HG02938 (cell line): ENCODE data around the gene S100A5.

Source experiments
- ATAC-seq: cut with Tn5 transposase; IDR thresholded peaks from one replicate; pipeline ENCODE4 v1.9.1; 2021; ENCODE audit warnings: mild to moderate bottlenecking, moderate library complexity; ENCODE audit not compliant: unreplicated experiment

The S100A5 gene

DNA sequence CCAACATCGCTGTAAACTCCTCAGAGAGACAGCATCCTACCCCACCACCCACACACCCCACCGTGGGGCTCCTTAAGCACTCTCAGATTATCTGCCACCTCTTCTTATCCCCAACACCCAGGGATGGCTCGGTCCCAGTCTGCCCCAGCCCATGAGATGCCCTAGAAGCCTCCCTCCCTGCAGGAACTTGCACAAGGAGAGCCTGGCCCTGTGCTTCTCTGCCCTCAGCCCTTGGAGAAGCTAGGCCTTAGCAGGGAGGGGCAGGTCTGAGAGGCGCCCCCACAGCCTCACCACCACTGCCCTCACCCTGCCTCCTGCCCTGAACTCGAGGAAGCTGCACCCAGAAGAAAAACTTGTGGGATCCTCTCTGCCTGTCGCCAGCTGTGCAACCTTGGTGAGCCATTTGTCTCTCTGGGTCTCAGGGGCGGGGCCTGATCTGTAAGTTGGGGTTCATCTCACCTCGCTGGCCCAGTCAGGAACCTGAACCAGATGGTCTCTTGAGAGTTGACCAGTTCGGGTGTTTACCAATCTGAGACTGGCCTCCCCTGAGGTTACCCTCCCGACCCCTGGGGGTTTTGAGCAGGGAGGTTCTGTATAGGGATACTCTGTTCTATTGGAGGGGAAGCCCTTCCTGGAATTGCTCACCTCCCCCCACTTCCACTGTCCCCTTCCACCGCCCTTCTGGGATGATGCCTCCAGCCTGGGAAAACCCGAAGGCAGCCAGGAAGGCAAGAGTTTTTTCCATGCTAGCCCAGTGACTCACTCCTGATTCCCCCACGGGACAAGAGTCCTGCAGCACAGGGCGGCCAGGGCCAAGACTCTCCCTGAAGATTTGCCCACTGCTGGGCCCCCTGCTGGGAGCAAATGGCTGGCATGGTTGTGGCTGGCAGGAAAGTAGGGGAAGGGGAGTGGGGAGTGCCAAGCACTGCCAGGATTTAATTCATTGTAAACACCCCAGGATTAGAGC lies 8.3 kb upstream of the S100A5 start, which contains the start of gene S100A3:
Gene S100A3, minus strand, starts transcription at position 537 of the 967 bp plus-strand sequence. CDS start 773 bp downstream, outside the sequence.
- ATAC-seq = no peak

DNA sequence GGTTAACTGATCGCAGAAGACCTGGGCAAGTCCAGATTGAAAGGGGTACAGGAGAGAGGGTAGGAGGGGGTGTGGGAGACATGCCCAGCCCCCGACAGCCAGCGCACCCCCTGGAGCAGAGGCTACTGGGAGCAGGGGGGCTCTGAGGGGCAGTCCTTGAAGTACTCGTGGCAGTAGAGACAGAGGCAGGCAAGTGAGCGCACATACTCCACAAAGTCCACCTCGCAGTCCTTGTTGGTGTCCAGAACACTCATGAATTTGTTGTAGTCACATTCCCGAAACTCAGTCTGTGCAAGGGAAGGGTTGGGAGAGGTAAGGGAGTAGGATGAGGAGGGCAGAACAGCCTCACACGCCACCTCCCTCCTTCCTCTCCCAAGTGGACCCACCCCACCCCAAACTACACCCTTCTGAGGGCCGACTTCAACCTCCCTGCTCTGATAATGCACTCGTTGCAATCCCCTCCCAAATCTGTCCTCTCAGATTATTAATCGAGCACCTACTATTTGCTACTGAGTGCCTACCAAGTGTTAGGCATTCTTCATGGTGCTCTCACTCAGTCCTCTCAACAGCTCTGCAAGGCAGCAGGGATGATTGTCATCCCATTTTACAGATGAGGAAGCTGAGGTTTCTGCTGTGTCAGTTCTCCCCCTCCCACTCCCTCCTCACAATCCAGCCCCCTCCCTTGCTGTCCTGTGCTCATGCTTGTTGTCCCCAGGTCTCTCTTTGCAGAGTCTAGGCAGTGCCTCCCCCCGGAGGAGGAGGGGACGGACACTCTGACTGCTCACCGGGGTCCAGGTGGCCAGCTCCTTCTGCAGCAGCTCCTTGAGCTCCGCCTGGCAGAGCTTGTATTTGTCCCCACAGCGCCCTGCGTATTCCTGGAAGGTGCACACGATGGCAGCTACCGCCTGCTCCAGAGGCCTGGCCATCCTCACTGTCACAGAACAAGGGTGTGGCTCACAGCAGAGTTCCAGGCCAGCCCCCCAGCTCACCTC lies 7.1 kb upstream of the S100A5 start:
- ATAC-seq = no peak

DNA sequence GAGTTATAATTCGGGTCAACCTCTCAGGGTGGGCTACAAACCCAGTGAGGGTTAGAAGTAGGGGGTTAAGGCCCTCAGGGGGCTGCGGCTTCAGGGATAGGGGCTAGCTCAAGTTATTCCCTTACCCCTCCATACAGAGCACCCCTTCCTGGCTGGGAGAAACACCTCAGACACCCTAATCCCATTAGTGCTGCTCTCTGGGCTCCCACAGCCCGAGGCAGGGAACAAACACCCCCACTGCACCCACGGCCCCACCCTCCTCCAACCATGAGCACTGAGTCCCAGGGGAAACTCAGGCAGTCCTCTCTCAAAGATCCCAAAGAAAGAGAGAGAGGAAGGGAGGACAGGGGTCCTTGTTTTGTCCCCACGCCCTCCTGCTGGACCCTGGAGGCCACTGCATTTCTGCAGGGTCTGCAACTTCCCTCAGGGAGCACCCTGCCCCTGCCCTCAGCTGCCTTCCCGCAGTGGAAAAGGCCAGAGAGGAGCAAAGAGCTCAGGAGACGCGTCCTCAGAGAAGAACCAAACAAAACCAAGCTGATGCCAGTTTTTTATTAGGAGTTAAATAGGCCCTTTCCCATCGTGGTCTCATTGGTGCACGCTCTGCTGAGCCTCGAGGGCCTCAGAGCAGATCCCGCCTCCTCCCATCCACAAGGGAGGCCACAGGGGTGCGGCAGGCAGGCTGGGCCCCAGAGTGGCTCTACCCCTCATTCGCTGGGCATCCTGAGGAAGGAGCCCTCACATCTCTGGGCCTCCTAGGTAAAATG lies 6.2 kb upstream of the S100A5 start:
- no peak for ATAC-seq

GRCh38 chr1:153546371-153546770 lies 5.6 kb upstream of the S100A5 start:
- no peak for ATAC-seq

DNA sequence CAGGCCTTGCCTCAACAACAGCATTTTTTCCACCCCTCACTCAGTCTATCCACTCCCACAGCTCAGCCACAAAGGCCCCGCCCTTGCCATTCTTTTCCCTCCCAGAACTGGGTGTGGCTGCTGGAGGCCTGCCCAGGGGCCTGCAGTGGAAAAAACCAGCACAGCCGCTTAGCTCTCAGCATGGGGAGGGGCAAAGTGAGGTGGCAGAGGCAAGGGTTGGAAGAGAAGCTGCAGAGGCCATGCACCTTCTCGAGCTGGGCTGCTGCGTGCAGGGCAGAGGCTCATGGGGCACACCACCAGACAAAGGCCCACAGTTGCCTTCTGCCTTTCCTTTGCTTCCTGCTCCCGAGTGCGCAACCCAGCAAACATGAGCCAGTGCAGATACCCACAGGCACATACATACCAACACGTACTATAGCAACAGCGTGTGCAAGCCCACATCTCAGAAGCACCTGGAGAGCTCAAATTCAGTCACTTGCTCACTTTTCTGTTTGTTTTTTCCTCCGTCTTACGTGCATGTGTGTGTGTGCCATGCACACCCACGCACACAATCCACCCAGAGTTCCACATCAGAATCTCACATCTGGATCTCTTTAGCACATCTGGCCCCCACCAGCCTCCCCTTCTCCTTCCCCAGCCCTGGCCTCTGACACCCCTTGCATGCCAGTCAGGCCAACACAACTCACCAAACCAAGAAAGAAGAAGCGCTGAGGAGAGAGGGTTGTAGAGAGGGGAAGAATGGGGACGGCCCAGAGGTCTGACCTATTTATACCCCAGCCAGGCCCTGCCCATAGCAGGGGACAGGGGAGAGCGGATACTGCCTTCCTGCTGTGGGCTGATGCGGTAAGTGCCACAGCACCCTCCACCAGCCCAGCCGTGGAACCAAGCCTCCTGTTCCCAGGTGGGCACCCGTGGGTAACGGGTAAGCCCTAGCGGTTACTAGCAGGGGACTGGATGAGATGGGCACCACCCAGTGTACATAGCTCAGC lies 4.6 kb upstream of the S100A5 start, which contains the start of gene S100A4:
Gene S100A4, minus strand, starts transcription at position 740 of the 989 bp plus-strand sequence. CDS start 1,012 bp downstream, outside the sequence.
- ATAC-seq = peak; percentile 40

- ATAC-seq = no peak
These were observed 3.8 kb upstream of the S100A5 start for GRCh38 chr1:153544453-153545066.

- ATAC-seq = no peak
These were observed 3.0 kb upstream of the S100A5 start for GRCh38 chr1:153543736-153544135.

DNA sequence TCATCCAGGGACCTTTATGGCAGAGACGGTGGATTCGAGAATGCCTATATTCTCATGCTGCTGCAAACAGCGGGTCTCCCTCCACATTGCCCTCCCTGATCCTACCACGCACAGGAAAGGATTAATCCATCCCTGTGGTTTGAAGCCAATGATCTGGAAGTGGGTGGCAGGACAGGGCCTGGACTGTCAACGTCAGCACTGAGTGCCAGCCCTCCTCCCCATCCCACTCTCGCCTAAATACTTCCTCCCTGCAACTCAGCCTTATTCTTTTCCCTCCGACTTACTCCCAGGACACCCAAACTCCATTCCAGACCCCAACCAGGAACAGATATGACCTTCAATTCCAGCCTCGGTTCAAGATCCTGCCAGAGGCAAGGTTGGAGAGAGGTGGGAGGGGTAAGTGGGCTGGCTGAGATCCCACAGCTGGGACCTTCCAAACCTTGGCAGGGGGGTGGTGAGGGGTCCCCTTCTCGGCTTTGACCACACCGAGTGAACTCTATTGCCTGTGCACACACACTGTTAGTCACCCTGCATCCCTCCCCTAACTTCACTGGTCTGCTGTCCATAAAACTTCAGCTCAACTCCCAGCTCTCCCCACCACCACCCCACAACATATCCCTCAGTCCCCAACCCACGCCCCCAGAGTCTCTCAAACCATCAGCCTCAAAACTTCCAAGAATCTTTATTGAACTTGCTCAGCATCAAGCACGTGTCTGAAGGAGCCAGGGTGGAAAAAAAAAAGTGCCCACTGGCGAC lies 2.4 kb upstream of the S100A5 start:
- ATAC-seq = no peak

- no peak for ATAC-seq
These were observed 1.2 kb upstream of the S100A5 start for GRCh38 chr1:153541641-153542590.

DNA sequence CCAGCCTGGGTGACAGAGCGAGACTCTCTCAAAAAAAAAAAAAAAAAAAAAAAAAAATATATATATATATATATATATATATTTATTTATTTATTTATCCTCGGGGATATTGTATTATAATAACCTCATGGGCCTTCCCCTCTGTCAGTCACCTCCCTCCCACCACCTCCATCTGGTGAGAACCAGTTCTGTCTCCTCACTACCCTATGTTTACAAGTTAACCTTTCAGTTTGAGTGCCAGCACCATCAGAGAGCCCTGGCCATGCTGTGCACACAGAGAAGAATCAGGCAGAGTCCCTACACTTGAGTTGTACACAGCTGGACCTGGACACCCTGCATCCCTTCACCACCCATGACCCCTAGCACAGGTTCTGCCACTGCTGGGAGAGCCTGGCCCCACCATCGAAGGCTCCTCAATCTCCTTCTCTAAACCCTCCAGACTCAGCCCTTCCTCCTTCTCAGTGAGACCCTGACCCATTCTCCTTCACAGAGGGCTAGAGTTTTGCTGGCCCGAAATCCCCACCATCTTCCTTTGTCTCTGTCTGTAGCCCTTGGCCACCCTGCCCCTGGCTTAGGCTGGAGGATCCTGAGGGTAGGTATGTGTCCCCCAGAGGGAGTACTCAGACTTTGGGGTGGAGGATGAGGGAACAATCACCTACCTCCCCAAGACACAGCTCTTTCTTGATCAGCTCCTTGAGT lies 1.2 kb downstream of the S100A5 start:
- ATAC-seq = no peak

- ATAC-seq = no peak
These were observed 2.4 kb downstream of the S100A5 start for GRCh38 chr1:153538315-153538821.

- ATAC-seq = no peak
These were observed 3.4 kb downstream of the S100A5 start for GRCh38 chr1:153537376-153537730.

- no peak for ATAC-seq
These were observed 3.9 kb downstream of the S100A5 start for GRCh38 chr1:153536671-153537375.

DNA sequence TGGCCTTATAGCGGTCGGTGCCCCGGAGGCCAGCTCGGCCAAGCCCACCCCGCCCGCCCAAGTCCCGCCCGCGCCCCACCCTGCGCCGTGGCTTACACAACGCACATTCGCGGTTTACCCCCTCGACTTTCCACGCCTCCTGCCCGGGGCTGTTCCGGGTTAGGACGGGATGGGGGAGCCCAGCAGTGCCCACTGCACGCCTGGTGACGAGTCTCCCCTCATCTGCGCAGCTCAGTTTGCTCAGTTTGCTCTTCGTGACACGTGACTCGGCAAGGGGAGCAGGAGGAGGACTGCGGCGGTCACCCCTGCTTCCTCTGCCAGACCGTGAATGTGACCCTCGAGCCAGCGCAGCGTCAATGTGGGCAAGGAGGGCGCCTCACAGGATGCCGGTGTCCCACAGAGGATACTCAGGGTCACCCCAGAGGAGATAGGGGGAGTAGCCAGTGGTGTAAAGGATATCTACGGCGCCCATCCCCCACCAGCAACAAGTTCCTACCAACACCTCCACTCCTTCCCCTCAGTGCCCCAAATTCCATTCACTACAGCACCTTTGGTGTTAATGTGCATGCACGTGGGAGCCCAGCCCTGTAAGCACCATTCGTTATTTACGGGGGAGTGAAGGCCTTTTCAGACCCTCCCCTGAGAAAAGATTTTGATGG lies 4.6 kb downstream of the S100A5 start:
- no peak for ATAC-seq
